Activated CD8-positive, alpha-beta memory T cell treated with anti-CD3 and anti-CD28 coated beads, Interleukin-2, amount 50 U/mL, for 1 hour (primary cell): ENCODE data around the gene CDKAL1.

Experiments used
- DNase-seq: peaks from one replicate; pipeline ENCODE4 v3.0.0-alpha.2; 2020; ENCODE audit errors: extremely low read depth

CDKAL1 gene

GRCh38 chr6:20678831-20679352 lies 144.6 kb downstream of the CDKAL1 start:
- DNase-seq: no peak

- DNase-seq: no peak
Observed at GRCh38 chr6:20680697-20681165, 146.5 kb downstream of the CDKAL1 start.

- DNase-seq: no peak
Observed at GRCh38 chr6:20681243-20681684, 147.0 kb downstream of the CDKAL1 start.

GRCh38 chr6:20684474-20684873 lies 150.2 kb downstream of the CDKAL1 start:
- no peak for DNase-seq

- no peak for DNase-seq
Observed at GRCh38 chr6:20686142-20686541, 151.9 kb downstream of the CDKAL1 start.

GRCh38 chr6:20687494-20687893 lies 153.2 kb downstream of the CDKAL1 start:
- DNase-seq: no peak

- no peak for DNase-seq
Observed at GRCh38 chr6:20688710-20689500, 154.6 kb downstream of the CDKAL1 start.

GRCh38 chr6:20691185-20691584 lies 156.9 kb downstream of the CDKAL1 start:
- no peak for DNase-seq

- no peak for DNase-seq
Observed at GRCh38 chr6:20692023-20692422, 157.8 kb downstream of the CDKAL1 start.

GRCh38 chr6:20693466-20694063 lies 159.3 kb downstream of the CDKAL1 start:
- no peak for DNase-seq

- no peak for DNase-seq
Observed at GRCh38 chr6:20696676-20697075, 162.4 kb downstream of the CDKAL1 start.

GRCh38 chr6:20698675-20699074 lies 164.4 kb downstream of the CDKAL1 start:
- DNase-seq: no peak

GRCh38 chr6:20699402-20699801 lies 165.1 kb downstream of the CDKAL1 start:
- DNase-seq: no peak

- DNase-seq: no peak
Observed at GRCh38 chr6:20700375-20700774, 166.1 kb downstream of the CDKAL1 start.

GRCh38 chr6:20702366-20702765 lies 168.1 kb downstream of the CDKAL1 start:
- DNase-seq: no peak

GRCh38 chr6:20703049-20703448 lies 168.8 kb downstream of the CDKAL1 start:
- DNase-seq: no peak

GRCh38 chr6:20704325-20705025 lies 170.2 kb downstream of the CDKAL1 start:
- no peak for DNase-seq

- no peak for DNase-seq
Observed at GRCh38 chr6:20705741-20706140, 171.5 kb downstream of the CDKAL1 start.

- DNase-seq: no peak
Observed at GRCh38 chr6:20706238-20706938, 172.1 kb downstream of the CDKAL1 start.

- no peak for DNase-seq
Observed at GRCh38 chr6:20706939-20707485, 172.8 kb downstream of the CDKAL1 start.

GRCh38 chr6:20707870-20708269 lies 173.6 kb downstream of the CDKAL1 start:
- no peak for DNase-seq
